PC-9 (cell line): ENCODE measurements around the gene RGSL1. TPM values are rescaled to one million over a fixed set of nuclear protein-coding genes. Genes with fewer than 3 reads are reported as not detected.
A peak's percentile ranks its signal among the peaks of the same experiment; 100 is the strongest.

Experiments used
- BruUV-seq: library from RNA; stranded (reverse); fragments of 400-500 nt; replicated peaks from 2 replicates; lab custom pipeline; 2021; lab: Mats Ljungman, UMichigan
- CTCF ChIA-PET: fragments of 300-600 bp; sonication (Branson Sonifier 250); formaldehyde crosslinking; loops from one replicate; lab custom pipeline; 2022; ENCODE audit warnings: antibody characterized with exemption; lab: Charles Lee
- POLR2A ChIA-PET: fragments of 300-600 bp; sonication (Branson Sonifier 250); formaldehyde crosslinking; loops from one replicate; lab custom pipeline; 2022; ENCODE audit warnings: antibody characterized with exemption; ENCODE audit not compliant: unreplicated experiment; lab: Charles Lee
- DNase-seq, 2 experiments: peaks; one replicate each; pipeline versions ENCODE4 v3.0.0 to v3.0.0-alpha.2; 2015 to 2022; ENCODE audit warnings: mixed read lengths in 1 of 2
- H2AFZ ChIP-seq: fragments of 200-600 bp; sonication (generic); 2 replicates; pipeline ENCODE4 v1.8.1; 2017; ENCODE audit warnings: antibody characterized with exemption
- H3F3A ChIP-seq: fragments of 200-600 bp; sonication (generic); 2 replicates; pipeline ENCODE4 v1.8.1; 2017; ENCODE audit warnings: antibody characterized with exemption, mild to moderate bottlenecking, low read depth; ENCODE audit not compliant: insufficient read depth
- H3K27ac ChIP-seq: fragments of 200-600 bp; sonication (generic); 2 replicates; pipeline ENCODE4 v1.6.1; 2016; ENCODE audit warnings: mixed run types
- H3K27me3 ChIP-seq: fragments of 200-600 bp; sonication (generic); 2 replicates; pipeline ENCODE4 v1.6.1; 2016; ENCODE audit warnings: low read depth, mixed run types; ENCODE audit not compliant: insufficient read depth
- H3K36me3 ChIP-seq: fragments of 200-600 bp; sonication (generic); 2 replicates; pipeline ENCODE4 v1.6.1; 2016; ENCODE audit warnings: low read depth, mixed run types
- H3K4me1 ChIP-seq: fragments of 200-600 bp; sonication (generic); replicated peaks from 2 replicates; pipeline ENCODE4 v1.6.1; 2016; ENCODE audit warnings: mixed run types; ENCODE audit not compliant: insufficient read depth
- H3K4me2 ChIP-seq: fragments of 200-600 bp; sonication (generic); 2 replicates; pipeline ENCODE4 v1.6.1; 2017; ENCODE audit warnings: mixed run types
- H3K4me3 ChIP-seq: fragments of 200-600 bp; sonication (generic); 2 replicates; pipeline ENCODE4 v1.6.1; 2016; ENCODE audit warnings: mixed run types
- H3K79me2 ChIP-seq: fragments of 200-600 bp; sonication (generic); 2 replicates; pipeline ENCODE4 v1.6.1; 2017; ENCODE audit warnings: low read depth, mixed run types
- H3K9me2 ChIP-seq: fragments of 200-600 bp; sonication (generic); 2 replicates; pipeline ENCODE4 v1.8.1; 2017; ENCODE audit warnings: mild to moderate bottlenecking; ENCODE audit not compliant: insufficient read depth
- H3K9me3 ChIP-seq: fragments of 200-600 bp; sonication (generic); 2 replicates; pipeline ENCODE4 v1.8.1; 2016; ENCODE audit warnings: low read depth; ENCODE audit not compliant: insufficient read depth
- H4K20me1 ChIP-seq: fragments of 200-600 bp; sonication (generic); 2 replicates; pipeline ENCODE4 v1.8.1; 2017; ENCODE audit not compliant: insufficient read depth
- CTCF ChIP-seq: fragments of 200-600 bp; sonication (generic); conservative IDR thresholded peaks from 2 replicates; pipeline ENCODE4 v1.6.1; 2017; ENCODE audit warnings: mixed run types, antibody characterized with exemption, mild to moderate bottlenecking, moderate library complexity
- EZH2 ChIP-seq: fragments of 200-600 bp; sonication (generic); IDR thresholded peaks from 2 replicates; pipeline ENCODE4 v1.8.0; 2017; ENCODE audit warnings: antibody characterized with exemption, low read depth
- intact Hi-C: fragments of 100-400 bp; cut with micrococcal nuclease; formaldehyde crosslinking; loops from one replicate; pipeline ENCODE4 v1.10.0; 2022; ENCODE audit not compliant: unreplicated experiment
- total RNA-seq: library from RNA; stranded (reverse); gene quantifications from 2 replicates; pipeline ENCODE4 v1.2.3, GENCODE V29; 2021

Gene RGSL1
- total RNA-seq, 1 experiment from 2014 or later = not detected

GRCh38 chr1:182603646-182604174 lies 153.8 kb downstream of the RGSL1 start:
- TF ChIP-seq CTCF = no peak
- TF ChIP-seq EZH2 = no peak
- ChIA-PET POLR2A (no interaction called here), CTCF (interaction anchor here (0.7 to 1.0 kb wide), 3 partner anchors 179 to 181 kb away, joined by 3 to 6 read pairs (median 3); no protein-coding TSS in a partner anchor)
- Histone ChIP-seq H3K9me2 (no peaks in the 10 kb centered on the region), H2AFZ (peak overlapping the region; percentile 91), H4K20me1 (no peaks in the 10 kb centered on the region), H3K4me1 (peaks cover 15% of the 10 kb centered on the region), H3K79me2 (no peaks in the 10 kb centered on the region), H3K27ac (no peak overlapping the region), H3K4me2 (peak overlapping the region; percentile 93), H3F3A (no peaks in the 10 kb centered on the region), H3K4me3 (peak overlapping the region; percentile 69), H3K36me3 (no peaks in the 10 kb centered on the region), H3K27me3 (no peaks in the 10 kb centered on the region), H3K9me3 (no peaks in the 10 kb centered on the region)
- no TSS peak for BruUV-seq
- no peak for DNase-seq
- intact Hi-C loops = loop anchor here (5.0 kb wide), 2 partner anchors 234 to 1019 kb away; partner anchors contain the start of gene DHX9

GRCh38 chr1:182604175-182605164 lies 154.5 kb downstream of the RGSL1 start, which contains the start of gene RGS16:
RGS16 (minus strand) TSS chr1:182604389; CDS start chr1:182604259, 130 bp downstream.
- no TSS peak for BruUV-seq
- CTCF ChIA-PET = interaction anchor here (0.6 to 1.0 kb wide), 4 partner anchors 178 to 887 kb away, joined by 3 to 6 read pairs (median 3); no protein-coding TSS in a partner anchor
- Histone ChIP-seq H3K36me3 (no peaks in the 10 kb centered on the region), H4K20me1 (no peaks in the 10 kb centered on the region), H2AFZ (peak within 1 kb of the TSS; percentile 91), H3K27me3 (no peaks in the 10 kb centered on the region), H3K9me2 (no peaks in the 10 kb centered on the region), H3K4me2 (peak within 1 kb of the TSS; percentile 93), H3F3A (no peaks in the 10 kb centered on the region), H3K9me3 (no peaks in the 10 kb centered on the region), H3K27ac (no peak within 1 kb of the TSS), H3K4me3 (peak within 1 kb of the TSS; percentile 69), H3K4me1 (peaks cover 15% of the 10 kb centered on the region), H3K79me2 (no peaks in the 10 kb centered on the region)
- POLR2A ChIA-PET = interaction anchor here (1.0 kb wide), 1 partner anchor 180 kb away, joined by 3 read pairs; no protein-coding TSS in a partner anchor
- TF ChIP-seq CTCF (no peak), EZH2 (no peak)
- DNase-seq = peak; percentile 62 to 80
- intact Hi-C loops = loop anchor here (5.0 kb wide), 2 partner anchors 233 to 1018 kb away; partner anchors contain the start of gene DHX9

- Histone ChIP-seq H3F3A (no peaks in the 10 kb centered on the region), H3K4me2 (no peak overlapping the region), H3K4me3 (no peak overlapping the region), H3K27ac (no peak overlapping the region), H3K79me2 (no peaks in the 10 kb centered on the region), H3K9me2 (no peaks in the 10 kb centered on the region), H3K4me1 (peaks cover 15% of the 10 kb centered on the region), H2AFZ (no peak overlapping the region), H3K27me3 (no peaks in the 10 kb centered on the region), H4K20me1 (no peaks in the 10 kb centered on the region), H3K36me3 (no peaks in the 10 kb centered on the region), H3K9me3 (no peaks in the 10 kb centered on the region)
- TF ChIP-seq EZH2 (no peak), CTCF (no peak)
- ChIA-PET POLR2A (no interaction called here), CTCF (no interaction called here)
- DNase-seq = no peak
- intact Hi-C loops = no loop called here
- no TSS peak for BruUV-seq
These were observed 157.6 kb downstream of the RGSL1 start for GRCh38 chr1:182607566-182607965.
